HPDE6-E6E7 (cell line): Measurements from ENCODE around the gene CALHM1.
A peak's percentile ranks its signal among the peaks of the same experiment; 100 is the strongest.

ENCODE experiments used
- DNase-seq: peaks from one replicate; pipeline ENCODE4 v3.0.0; 2011; ENCODE audit warnings: missing footprints; ENCODE audit errors: extremely low spot score

CALHM1 gene

DNA sequence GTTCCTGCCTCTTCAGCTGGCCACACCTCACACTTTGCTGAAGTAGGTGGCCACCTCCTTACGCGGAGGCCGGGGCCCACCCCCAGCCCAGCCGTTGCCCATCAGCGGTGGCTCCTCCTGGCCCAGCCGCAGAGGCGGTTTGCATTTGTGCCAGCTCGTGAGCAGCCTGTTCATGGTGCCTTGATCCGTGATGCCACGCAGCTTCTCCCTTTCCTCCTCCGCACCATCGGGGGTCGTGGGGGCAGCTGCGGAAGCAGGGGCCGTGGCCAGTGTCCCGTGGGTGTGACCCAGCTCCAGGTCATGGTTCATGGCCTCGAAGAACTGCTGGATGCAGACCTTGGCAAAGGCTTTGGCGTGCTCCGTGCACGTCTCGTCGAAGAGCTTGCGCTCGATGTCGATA, 3.5 kb downstream of the CALHM1 start:
- no peak for DNase-seq

DNA sequence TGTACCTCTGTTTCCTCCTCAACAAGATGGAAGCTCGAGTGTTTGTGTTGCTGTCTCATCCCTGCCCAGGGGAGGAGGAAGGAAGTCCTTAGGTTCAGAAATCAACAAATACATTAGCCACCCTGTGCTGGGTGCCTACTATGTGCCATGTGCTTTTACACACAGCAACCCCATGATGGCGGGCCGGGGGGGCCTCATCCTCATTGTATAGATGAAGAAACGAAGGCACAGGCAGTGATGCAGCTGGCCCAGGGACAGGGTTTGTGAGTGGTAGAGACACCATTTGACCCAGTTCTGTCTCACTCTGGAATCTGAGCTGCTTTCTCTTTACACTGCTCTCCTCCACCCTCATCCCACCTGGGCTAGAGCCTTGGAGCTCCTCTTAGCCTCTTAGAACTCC, 4.7 kb downstream of the CALHM1 start:
- DNase-seq = no peak

DNA sequence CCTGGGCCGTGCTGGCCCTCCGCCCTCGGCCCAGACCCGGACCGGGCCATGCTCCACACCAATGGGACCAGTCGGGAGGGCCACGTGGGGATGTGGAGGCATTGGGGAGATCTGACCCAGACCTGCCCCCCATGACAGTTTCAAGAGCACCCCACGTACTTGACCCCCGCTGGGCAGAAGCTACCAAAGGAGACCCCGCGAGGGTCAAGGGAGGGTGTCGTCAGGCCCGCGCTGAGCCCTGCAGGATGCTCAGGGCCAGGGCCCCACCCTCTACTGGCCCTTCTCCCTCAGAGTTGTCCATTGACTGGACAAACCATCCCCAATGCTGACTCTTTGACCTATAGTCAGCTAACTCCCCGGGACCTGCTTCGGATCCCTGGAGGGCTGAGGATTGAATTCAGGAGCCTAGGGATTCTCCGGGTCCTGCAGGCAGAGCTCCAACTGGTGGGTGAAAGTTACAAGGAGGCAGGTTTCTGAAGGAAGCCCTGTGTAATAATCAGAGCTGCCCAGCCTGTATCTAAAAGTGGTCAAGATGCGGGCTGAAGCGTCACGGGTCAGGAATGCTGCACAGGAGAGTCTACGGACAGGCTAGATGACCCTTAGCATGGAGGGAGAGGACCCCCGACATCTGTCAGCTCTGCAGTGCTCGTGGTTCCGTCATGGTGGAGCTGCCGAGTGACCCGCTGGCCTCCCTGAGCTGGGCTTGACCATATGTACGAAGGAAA, 6.0 kb downstream of the CALHM1 start:
- DNase-seq = no peak

DNA sequence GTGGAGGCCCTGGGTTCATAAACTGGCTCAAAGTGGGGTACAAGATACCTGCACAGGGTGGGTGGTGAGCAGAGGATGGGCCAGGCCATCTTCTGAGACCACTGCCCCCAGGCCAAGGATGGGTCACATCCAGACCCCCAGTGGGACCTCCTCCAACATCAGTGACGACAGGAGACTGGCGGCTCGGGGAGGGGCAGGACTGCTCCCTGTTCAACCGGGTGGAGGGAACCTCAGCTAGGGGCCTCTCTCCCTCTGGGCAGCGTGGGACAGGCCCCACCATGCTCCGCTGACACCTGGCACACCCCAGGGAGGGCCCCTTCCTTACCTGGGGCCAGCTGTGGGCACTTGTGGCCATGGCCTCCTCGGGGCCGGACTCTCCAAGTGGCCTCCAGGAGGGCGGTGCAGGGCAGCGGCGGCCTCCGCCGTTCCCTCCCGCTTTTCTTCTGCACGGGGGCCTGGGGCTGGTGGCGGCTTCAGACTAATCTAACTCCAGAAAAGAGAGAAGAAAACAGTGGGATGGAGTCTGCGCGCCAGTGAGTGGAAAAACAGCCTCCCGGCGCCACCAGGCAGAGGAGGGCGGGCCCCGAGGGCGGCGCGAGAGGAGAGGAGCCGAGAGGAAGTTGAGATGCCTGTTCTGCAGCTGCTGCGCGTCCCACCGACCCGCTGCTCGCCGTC, 6.7 kb downstream of the CALHM1 start, which contains the start of gene CALHM2:
CALHM2 (minus strand) TSS at position 540 of the 675 bp plus-strand sequence. CDS start 2,429 bp downstream, outside the sequence.
- peak; percentile 53 for DNase-seq

DNA sequence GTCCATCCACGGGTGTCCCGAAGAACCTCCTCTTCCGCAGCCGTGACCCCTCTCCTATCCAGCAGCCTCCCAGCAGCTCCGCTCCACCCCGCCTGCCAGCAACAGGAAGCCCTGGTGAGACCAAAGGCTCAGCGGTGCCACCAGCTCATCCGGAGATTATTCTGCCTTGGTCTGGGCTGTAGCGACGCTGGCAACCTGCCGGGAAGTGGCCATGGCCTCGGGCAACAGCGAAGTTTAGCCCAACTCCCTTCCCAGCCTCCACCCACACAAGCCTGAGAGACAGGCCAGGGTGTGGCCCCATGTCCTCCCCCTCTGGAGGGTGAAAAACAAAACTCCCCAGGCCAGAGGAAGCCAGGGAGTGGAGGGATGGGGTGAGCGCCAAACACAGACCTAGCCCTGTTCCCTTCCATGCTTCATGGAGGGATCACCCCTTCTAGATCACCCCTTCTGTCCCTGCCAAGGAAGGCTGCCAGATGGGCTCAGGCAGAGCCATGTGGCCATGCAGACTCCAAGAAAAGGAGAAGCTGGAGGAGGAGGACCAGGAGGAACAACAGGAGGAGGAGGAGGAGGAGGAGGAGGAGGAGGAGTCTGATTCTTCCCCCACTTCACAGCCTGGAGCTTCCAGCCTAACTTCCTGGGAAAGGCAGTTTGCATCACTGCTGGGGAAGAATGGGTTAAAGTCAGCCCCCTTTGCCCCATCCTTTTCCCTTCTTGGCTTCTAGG, 7.4 kb downstream of the CALHM1 start:
- peak; percentile 53 for DNase-seq

DNA sequence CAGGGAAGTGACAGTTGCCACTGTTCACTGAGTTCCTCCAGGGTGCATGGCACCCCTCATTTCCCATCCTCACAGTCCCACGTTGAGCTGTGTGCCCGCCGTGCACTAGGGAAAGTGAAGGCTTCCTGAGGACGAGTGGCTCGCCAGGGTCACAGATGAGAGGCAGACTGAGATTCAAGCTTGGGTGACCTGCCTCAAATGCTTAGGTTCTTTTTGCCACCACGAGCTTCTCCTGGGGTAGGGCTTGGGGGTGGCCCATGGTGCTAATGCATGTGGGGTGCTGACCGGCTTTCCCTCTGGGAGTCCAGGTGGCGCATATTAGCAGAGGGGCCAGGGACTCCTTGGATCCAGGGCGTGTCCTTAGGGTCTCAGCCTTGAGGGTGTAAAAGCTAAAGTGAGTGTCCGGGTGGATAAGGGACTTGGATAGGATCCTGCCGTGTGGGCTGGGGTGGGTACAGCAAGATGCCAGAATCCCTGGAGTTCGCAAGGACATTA, 8.5 kb downstream of the CALHM1 start:
- no peak for DNase-seq

DNA sequence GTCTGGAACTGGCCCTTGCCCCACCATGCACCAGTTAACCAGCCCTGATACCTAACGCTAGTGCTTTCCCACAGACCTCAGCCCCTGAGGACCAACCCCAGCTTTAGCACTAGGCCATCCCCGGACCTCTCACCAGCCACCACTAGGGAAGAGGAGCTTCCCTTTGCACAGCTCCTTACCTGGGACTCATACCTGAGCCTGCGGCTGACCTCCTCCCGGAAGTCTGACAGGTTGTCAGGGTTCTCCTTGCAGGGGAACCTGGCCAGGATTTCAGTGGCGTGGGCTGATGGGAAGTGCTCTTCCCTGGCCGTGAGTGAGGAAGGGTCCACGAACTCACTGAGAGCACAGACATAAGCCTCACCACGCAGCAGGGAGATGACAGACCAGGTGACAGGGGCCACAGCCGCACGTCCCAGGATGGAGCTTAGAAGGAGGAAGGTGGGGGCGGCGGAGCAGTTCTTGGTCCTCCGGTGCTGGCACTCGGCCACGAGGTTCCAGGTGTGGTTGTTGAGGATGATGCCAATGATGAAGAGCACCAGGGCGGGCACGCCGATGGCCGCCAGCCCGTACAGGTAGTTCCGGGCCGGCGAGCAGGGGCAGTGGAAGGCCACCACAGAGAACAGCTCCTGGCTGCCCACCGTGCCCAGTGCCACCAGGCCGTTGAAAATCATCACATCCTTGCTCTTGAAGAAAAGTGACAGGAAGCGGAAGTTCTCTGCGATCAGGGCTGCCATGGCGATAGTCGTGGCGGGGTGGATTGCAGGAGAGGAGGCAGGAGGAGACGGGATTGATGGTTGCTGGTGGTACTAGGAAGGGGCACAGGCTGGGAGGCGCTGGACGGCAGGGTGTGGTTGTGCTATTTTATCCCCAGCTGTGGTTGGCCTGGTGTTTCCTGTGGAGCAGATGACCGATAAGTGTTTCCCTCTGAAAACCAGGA, 9.2 kb downstream of the CALHM1 start:
- no peak for DNase-seq

DNA sequence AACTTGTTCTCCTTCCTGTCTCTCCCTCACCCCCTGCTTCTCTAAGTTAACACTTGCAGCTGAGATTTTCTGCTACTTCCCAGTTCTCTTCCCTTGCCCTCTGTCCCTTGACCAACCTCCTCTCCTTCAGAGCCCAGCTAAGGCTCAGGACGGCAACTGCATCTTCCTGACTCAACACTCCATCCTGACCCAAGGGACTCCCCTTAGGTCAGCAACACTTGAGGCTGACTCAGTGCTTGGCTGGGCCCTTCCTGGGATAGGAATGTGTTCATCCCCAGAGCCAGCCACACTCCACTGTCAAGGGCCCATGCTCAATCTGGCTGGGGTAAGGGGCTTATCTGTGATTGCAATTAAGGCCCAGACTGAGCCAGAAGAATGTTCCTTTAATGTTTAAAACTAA, 10.0 kb downstream of the CALHM1 start:
- DNase-seq = peak; percentile 64

DNA sequence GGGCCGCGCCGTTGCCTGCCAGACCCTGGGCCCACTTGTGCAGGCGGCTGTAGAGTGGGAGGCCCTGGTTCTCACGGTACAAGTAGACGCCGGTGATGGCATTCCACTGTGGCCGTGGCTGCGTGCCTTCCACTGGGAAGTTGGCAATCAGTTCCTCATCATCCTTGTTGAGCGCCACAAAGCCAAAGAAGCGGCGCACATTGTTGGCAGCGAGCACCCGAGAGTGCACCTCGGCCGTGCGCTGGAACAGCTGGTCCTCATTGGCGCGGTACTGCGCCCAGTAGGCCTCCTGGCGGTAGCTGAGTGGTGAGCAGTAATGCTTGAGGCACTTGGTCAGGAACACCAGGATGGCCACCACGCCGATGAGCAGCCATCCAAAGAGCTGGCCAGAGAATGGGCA, 11.5 kb downstream of the CALHM1 start:
- no peak for DNase-seq

DNA sequence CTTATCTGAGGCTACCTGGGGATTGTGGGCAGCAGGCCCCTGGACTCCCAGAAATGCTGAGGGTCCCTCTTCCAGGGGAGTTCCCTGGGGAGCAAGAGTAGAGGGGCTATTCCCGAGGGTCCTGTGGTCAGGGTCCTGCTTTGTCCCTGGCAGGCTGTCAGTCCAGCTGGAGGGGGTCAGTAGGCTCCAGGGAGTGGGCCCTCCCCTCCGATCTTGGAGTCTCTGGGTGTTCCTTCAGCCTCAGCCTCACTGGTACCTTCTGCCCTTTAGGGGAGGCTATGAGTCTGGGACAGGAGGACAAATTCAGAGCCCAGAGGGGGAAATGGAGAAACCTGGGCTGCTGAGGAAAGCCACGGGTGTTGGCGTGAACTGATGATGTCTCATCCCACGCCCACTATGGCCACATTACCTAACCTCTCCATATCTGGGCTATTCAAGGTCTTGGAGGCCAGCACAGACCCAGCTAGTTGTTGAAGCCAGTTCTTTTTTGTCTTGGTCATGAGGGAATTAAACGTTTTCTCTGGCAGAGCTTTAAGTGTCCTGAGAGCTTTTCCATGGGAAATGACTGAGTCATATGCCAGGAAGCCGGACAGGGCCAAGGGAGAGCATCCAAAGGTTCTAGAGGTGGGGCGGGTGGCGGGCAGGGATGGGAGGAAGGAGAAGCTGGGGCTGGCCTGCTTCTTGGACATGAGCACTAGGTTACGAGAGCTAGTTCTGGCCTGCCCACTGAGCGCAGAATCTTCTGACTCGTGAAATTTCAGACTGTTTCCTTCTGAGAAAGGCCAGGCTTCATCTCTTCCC, 12.7 kb downstream of the CALHM1 start:
- no peak for DNase-seq

DNA sequence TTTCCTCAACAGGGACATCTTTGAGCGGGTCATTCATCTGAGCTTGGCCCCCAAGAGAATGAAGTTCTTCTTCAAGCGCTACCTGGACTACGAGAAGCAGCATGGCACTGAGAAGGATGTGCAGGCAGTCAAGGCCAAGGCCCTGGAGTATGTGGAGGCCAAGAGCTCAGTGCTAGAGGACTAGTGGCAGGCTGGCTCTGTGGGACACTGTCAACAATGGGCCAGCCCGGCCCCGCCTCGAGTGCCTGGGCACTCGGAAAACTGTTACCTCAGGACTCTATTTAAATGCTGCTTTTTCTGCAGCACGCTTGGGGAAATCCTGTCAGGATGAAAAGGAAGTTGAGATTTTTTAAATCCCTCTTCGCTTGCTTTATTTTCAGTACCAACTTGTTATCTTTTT, 13.3 kb downstream of the CALHM1 start:
- DNase-seq = no peak

DNA sequence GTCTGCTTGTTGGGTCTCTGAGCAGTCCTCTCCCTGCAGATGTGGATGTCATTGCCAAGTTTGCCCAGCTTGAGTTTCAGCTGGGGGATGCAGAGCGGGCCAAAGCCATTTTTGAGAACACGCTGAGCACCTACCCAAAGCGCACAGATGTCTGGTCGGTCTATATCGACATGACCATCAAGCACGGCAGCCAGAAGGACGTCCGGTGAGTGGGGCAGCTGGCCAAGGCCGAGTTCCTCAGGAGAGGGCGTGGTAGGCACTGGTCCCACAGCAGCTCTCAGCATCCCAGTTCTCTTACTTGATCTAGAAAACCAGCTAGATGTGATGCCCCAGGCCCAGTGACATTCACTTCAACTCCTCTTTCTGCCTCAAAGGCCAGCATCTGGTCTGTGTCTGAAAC, 14.2 kb downstream of the CALHM1 start:
- no peak for DNase-seq

DNA sequence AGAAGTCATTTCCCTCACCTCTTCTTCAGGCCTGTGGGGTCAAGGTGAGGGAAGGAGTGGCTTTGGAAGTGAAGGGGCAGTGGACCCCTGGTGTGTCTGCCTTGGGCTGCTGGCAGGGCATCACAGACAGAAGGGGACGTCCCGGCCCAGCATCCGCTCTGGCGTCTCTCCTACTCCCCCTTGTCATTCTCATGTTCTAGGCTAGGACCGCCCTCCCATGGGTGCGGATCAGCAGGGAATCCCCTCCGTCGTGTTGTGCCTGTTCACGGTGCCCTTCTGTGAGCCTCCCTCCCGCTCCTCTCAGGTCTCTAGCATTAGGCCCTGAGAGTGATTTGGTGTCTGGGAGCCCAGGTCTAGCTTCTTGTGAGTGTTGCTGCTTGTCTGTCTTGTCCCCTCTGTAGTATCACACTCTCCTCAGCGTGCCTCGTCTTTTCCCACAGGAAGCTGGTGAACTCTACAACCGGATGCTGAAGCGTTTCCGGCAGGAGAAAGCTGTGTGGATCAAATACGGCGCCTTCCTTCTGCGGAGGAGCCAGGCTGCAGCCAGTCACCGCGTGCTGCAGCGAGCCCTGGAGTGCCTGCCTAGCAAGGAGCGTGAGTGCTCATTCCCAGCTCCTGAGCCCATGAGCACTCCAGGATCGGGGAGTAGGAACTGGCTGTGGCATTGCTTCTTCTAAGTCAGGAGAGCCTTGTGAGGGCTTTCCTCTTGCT, 15.1 kb downstream of the CALHM1 start:
- no peak for DNase-seq

DNA sequence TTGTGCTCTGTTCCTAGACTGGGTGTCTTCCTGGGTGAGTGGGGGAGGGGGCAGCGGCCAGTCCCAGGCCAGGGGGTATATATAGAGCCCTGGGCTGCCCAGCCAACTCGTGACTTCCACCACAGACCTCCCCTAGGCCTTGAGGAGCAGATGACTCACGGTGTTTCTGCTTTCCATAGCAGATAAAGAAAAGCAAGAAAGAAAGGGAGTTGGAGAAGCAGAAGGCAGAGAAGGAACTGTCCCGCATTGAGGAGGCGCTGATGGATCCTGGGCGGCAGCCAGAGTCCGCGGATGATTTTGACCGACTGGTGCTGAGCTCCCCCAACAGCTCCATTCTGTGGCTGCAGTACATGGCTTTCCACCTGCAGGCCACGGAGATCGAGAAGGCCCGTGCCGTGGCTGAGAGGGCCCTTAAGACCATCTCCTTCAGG, 16.7 kb downstream of the CALHM1 start:
- DNase-seq = no peak

DNA sequence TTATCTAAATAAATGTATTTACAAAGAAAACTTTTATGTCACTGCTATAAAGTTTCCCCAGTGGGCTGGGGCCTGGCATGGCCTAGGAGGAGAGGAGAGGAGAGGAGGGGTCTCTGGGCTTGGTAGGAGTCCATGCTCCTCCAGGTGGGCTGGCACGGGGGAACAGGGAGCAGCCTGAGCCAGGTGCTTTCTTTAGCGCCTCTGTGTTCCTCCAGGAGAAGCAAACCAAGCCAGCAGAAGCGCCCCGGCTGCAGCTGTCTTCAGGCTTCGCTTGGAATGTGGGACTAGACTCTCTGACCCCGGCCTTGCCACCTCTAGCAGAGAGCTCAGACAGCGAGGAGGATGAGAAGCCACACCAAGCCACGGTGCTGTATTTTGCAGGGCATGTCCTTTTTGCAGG, 17.1 kb downstream of the CALHM1 start:
- no peak for DNase-seq

DNA sequence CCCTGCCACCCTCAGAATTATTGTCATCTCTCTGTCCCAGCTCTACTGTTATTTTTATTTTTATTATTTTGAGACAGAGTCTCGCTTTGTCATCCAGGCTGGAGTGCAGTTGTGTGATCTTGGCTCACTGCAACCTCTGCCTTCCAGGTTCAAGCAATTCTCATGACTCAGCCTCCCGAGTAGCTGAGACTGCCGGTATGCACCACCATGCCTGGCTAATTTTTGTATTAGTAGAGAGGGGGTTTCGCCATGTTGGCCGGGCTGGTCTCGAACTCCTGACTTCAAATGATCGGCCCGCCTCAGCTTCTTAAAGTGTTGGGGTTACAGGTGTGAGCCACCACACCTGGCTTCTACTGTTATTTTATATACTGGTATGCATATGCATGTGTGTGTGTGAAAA, 17.5 kb downstream of the CALHM1 start:
- no peak for DNase-seq

DNA sequence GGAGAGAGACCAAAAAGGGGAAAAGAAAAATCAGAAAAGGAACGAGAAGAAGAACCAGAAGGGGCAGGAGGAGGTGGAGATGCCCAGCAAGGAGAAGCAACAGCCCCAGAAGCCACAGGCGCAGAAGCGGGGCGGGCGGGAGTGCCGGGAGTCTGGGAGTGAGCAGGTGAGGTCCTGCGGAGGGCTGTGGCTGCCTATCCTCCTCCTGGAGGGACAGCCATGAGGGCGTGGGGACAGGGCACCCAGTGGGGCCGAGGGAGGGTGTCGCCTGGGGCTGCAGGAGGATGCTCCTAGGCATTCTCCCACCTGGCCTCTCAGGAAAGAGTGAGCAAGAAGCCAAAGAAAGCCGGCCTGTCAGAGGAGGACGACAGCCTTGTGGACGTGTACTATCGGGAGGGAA, 18.3 kb downstream of the CALHM1 start:
- no peak for DNase-seq

DNA sequence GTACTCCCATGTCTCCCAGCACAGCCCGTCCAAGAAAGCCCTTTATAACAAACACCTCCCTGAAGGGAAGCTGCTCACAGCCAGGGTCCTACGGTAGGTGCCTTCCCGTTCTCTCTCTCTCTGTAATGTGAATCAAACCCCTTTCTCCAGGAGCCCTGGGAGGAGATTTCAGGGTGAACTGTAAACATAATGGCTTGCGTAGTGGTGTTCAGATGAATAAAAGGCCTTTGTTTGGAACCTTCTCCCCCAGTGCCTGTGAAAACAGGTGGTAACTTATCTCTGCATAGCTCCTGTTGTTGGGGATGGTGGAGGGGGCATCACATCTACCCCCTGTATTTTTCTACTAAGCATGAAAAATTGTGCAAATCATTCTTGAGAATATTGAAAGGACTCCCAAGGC, 18.9 kb downstream of the CALHM1 start:
- no peak for DNase-seq

DNA sequence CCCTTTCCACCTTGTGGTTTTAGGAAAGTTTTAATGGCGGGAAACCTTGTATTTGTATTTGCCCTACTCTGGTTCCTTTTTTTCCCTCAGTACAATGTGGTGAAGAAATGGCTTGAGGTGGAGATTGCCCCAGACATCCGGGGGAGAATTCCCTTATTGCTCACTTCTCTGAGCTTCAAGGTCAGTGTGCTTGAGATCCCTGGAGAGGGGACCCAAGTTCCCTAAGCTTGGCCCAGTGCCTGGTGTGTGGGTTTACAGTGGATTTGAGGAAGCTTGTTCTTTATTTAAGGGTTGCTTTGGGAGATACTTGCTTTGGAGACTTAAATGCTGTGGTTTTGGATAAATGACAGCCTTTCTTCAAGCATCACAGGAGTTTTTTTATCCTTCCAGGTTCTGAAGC, 24.8 kb downstream of the CALHM1 start:
- no peak for DNase-seq

DNA sequence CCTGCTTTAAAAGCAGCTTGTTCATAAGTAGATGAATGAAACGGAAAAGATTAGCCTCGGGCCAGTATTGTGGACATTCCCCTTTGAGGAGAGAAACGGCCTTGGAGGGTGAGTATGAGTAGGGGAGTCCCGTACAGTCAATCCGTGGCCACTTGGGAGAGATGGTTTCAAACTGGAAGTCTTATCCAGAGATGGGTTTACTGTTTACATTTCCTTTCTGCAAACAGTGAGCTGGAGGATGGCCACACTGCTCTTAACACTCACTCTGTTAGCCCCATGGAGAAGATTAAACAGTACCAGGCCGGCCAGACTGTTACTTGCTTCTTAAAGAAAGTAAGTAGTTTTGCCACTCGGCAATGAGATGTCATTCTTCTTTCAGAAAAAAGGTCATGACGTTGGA, 26.8 kb downstream of the CALHM1 start:
- DNase-seq = no peak
